ENCODE results near the gene A3GALT2. TPM values are rescaled to one million over a fixed set of nuclear protein-coding genes. Genes with fewer than 3 reads are reported as not detected.

Gene A3GALT2
- polyA plus RNA-seq, 1 donor from 2014 or later: 0.35 TPM

- H3K4me2 ChIP-seq (ENCODE audit: low read length): no peak overlapping the region
- H3K36me3 ChIP-seq (ENCODE audit: insufficient read depth, low read length): peaks cover 40% of the 10 kb centered on the region
- H4K20me1 ChIP-seq (ENCODE audit: insufficient read depth): no peaks in the 10 kb centered on the region
- TF ChIP-seq EZH2 (IDR thresholded peaks at IDR 0.05; ENCODE audit: borderline replicate concordance, insufficient read depth, low read length, poor library complexity, severe bottlenecking) (no peak), EP300 (conservative IDR thresholded peaks at IDR 0.05; ENCODE audit: poor library complexity, severe bottlenecking) (no peak), MXI1 (conservative IDR thresholded peaks at IDR 0.05; ENCODE audit: poor library complexity, severe bottlenecking) (no peak), SMC3 (conservative IDR thresholded peaks at IDR 0.05; ENCODE audit: poor library complexity) (no peak), POLR2AphosphoS5 (IDR thresholded peaks at IDR 0.05) (no peak), TAF1 (IDR thresholded peaks at IDR 0.05; ENCODE audit: low read depth) (no peak), RAD21 (conservative IDR thresholded peaks at IDR 0.05) (no peak), CTCF (IDR thresholded peaks at IDR 0.05; ENCODE audit: poor library complexity, severe bottlenecking) (no peak)
- TF ChIP-seq, protein P1, sequence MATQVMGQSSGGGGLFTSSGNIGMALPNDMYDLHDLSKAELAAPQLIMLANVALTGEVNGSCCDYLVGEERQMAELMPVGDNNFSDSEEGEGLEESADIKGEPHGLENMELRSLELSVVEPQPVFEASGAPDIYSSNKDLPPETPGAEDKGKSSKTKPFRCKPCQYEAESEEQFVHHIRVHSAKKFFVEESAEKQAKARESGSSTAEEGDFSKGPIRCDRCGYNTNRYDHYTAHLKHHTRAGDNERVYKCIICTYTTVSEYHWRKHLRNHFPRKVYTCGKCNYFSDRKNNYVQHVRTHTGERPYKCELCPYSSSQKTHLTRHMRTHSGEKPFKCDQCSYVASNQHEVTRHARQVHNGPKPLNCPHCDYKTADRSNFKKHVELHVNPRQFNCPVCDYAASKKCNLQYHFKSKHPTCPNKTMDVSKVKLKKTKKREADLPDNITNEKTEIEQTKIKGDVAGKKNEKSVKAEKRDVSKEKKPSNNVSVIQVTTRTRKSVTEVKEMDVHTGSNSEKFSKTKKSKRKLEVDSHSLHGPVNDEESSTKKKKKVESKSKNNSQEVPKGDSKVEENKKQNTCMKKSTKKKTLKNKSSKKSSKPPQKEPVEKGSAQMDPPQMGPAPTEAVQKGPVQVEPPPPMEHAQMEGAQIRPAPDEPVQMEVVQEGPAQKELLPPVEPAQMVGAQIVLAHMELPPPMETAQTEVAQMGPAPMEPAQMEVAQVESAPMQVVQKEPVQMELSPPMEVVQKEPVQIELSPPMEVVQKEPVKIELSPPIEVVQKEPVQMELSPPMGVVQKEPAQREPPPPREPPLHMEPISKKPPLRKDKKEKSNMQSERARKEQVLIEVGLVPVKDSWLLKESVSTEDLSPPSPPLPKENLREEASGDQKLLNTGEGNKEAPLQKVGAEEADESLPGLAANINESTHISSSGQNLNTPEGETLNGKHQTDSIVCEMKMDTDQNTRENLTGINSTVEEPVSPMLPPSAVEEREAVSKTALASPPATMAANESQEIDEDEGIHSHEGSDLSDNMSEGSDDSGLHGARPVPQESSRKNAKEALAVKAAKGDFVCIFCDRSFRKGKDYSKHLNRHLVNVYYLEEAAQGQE (IDR thresholded peaks at IDR 0.05; ENCODE audit: borderline replicate concordance): no peak
- no peak overlapping the region for H2AFZ ChIP-seq (ENCODE audit: low read depth, low read length)
- H3K9me3 ChIP-seq (ENCODE audit: low read length): no peaks in the 10 kb centered on the region
- no peaks in the 10 kb centered on the region for H3K27me3 ChIP-seq (ENCODE audit: insufficient read depth, low read depth, low read length)
- peak overlapping the region; percentile 86 for H3K9ac ChIP-seq (ENCODE audit: low read length)
- H3K4me3 ChIP-seq (ENCODE audit: low read length): no peak overlapping the region
- peak overlapping the region; percentile 100 for H3K27ac ChIP-seq (ENCODE audit: low read length)
- no peaks in the 10 kb centered on the region for H3K9me2 ChIP-seq (ENCODE audit: insufficient read depth, low read length)
- peaks cover 13% of the 10 kb centered on the region for H3F3A ChIP-seq (ENCODE audit: insufficient read depth, low read length, poor library complexity, severe bottlenecking)
- peaks cover 27% of the 10 kb centered on the region for H3K79me2 ChIP-seq (replicated peaks; ENCODE audit: insufficient read depth, low read length)
Observed at GRCh38 chr1:33361532-33362235, 40.8 kb upstream of the A3GALT2 start.

GRCh38 chr1:33360367-33360766 is 39.5 kb upstream of the A3GALT2 start:
- Histone ChIP-seq H3K79me2 (replicated peaks; ENCODE audit: insufficient read depth, low read length) (peaks cover 23% of the 10 kb centered on the region), H3K27me3 (ENCODE audit: insufficient read depth, low read depth, low read length) (no peaks in the 10 kb centered on the region), H3K9me2 (ENCODE audit: insufficient read depth, low read length) (no peaks in the 10 kb centered on the region), H3F3A (ENCODE audit: insufficient read depth, low read length, poor library complexity, severe bottlenecking) (peaks cover 12% of the 10 kb centered on the region), H3K4me3 (ENCODE audit: low read length) (no peak overlapping the region), H3K9me3 (ENCODE audit: low read length) (no peaks in the 10 kb centered on the region), H3K9ac (ENCODE audit: low read length) (no peak overlapping the region), H3K4me2 (ENCODE audit: low read length) (no peak overlapping the region), H3K36me3 (ENCODE audit: insufficient read depth, low read length) (peaks cover 37% of the 10 kb centered on the region), H3K27ac (ENCODE audit: low read length) (no peak overlapping the region), H2AFZ (ENCODE audit: low read depth, low read length) (no peak overlapping the region), H4K20me1 (ENCODE audit: insufficient read depth) (no peaks in the 10 kb centered on the region)
- TF ChIP-seq TAF1 (IDR thresholded peaks at IDR 0.05; ENCODE audit: low read depth): no peak
- no peak for TF ChIP-seq SMC3 (conservative IDR thresholded peaks at IDR 0.05; ENCODE audit: poor library complexity)
- TF ChIP-seq EZH2 (IDR thresholded peaks at IDR 0.05; ENCODE audit: borderline replicate concordance, insufficient read depth, low read length, poor library complexity, severe bottlenecking): no peak
- no peak for TF ChIP-seq CTCF (IDR thresholded peaks at IDR 0.05; ENCODE audit: poor library complexity, severe bottlenecking)
- no peak for TF ChIP-seq EP300 (conservative IDR thresholded peaks at IDR 0.05; ENCODE audit: poor library complexity, severe bottlenecking)
- no peak for TF ChIP-seq MXI1 (conservative IDR thresholded peaks at IDR 0.05; ENCODE audit: poor library complexity, severe bottlenecking)
- TF ChIP-seq POLR2AphosphoS5 (IDR thresholded peaks at IDR 0.05): no peak
- TF ChIP-seq RAD21 (conservative IDR thresholded peaks at IDR 0.05): no peak
- TF ChIP-seq, protein P1 (IDR thresholded peaks at IDR 0.05; ENCODE audit: borderline replicate concordance): no peak
